Transverse colon (tissue), 4 donors: ENCODE results near the gene NKAP.
A peak's percentile ranks its signal among the peaks of the same experiment; 100 is the strongest.

Experiments
- POLR2A ChIP-seq: fragments of 450-650 bp; IDR thresholded peaks from one replicate; pipeline ENCODE4 v1.6.1; 2016; ENCODE audit warnings: antibody characterized with exemption, mild to moderate bottlenecking, moderate library complexity
- POLR2AphosphoS5 ChIP-seq, 3 donors: sonication (generic); formaldehyde crosslinking; IDR thresholded peaks; one replicate each; pipeline ENCODE4 v1.6.1; 2016; ENCODE audit warnings: antibody characterized with exemption in 3 of 3
- TF ChIP-seq, protein P1 (sequence below), 5 experiments: fragments of 200-600 bp in 3 of 5; fragments of 450-650 bp in 2 of 5; sonication (generic) in 3 of 5; IDR thresholded peaks; 1 replicate in 2 of 5; 2 replicates in 3 of 5; pipeline ENCODE4 v1.5.1; 2016 to 2017; ENCODE audit warnings: antibody characterized with exemption in 5 of 5, inconsistent platforms in 3 of 5, mild to moderate bottlenecking in 2 of 5, moderate library complexity in 1 of 5

DNA sequence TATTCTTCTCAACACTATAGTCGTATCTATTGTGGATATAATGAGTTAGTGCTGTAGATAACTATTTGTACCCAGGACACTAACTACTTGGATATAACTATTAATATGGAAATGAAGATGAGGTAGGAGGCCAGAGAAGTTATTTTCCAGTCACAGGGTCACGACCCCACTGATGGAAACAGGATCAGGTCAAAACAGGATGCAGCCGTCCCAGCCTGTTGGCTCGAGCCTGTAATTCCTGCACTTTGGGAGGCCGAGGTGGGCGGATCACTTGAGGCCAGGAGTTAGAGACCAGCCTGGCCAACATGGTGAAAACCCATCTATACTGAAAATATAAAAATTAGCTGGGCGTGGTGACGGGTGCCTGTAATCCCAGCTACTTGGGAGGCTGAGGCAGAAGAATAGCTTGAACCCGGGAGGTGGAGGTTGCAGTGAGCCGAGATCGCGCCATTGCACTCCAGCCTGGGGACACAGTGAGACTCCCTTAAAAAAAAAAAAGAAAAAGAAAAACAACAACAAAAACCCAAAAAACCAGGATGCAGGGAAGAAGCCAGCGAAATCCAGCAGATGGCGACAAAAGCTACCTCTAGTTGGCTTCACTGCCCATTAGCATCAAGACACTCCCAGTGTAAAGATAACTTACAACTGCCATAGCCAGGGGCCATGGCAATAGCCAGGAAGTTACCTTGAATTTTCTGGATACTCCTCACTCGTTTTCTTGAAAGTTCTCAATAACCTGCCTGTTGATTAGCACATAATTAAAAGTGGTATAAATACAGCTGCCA lies 37.9 kb upstream of the NKAP start:
- TF ChIP-seq, protein P1, sequence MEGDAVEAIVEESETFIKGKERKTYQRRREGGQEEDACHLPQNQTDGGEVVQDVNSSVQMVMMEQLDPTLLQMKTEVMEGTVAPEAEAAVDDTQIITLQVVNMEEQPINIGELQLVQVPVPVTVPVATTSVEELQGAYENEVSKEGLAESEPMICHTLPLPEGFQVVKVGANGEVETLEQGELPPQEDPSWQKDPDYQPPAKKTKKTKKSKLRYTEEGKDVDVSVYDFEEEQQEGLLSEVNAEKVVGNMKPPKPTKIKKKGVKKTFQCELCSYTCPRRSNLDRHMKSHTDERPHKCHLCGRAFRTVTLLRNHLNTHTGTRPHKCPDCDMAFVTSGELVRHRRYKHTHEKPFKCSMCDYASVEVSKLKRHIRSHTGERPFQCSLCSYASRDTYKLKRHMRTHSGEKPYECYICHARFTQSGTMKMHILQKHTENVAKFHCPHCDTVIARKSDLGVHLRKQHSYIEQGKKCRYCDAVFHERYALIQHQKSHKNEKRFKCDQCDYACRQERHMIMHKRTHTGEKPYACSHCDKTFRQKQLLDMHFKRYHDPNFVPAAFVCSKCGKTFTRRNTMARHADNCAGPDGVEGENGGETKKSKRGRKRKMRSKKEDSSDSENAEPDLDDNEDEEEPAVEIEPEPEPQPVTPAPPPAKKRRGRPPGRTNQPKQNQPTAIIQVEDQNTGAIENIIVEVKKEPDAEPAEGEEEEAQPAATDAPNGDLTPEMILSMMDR (IDR thresholded peaks at IDR 0.05), result peak in 1 of 5 experiments; percentile 21
- TF ChIP-seq POLR2A (no peak), POLR2AphosphoS5 (IDR thresholded peaks at IDR 0.05) (no peak)
